ENCODE data around the gene BCKDHB.

- TF ChIP-seq CTCF (conservative IDR thresholded peaks at IDR 0.05 in 1 of 2, IDR thresholded peaks at IDR 0.05 in 1 of 2; ENCODE audit: extremely low read depth in 1 of 2, insufficient read depth in 1 of 2, low read depth in 1 of 2, low read length in 2 of 2) (no peak), EZH2 (IDR thresholded peaks at IDR 0.05; ENCODE audit: borderline replicate concordance, low read length) (no peak)
These were observed 234.9 kb downstream of the BCKDHB start for GRCh38 chr6:80341330-80341729.

Data from mammary epithelial cell (primary cell).